Esophagus muscularis mucosa (tissue), 4 donors: Measurements from ENCODE around the gene SLC22A9. TPM values are rescaled to one million over a fixed set of nuclear protein-coding genes. Genes with fewer than 3 reads are reported as not detected.

Source experiments
- DNase-seq: peaks from one replicate; pipeline ENCODE4 v3.0.0-alpha.2; 2017; ENCODE audit errors: extremely low spot score
- H3K27ac ChIP-seq, 4 donors: fragments of 200-600 bp; sonication (generic); replicated peaks in 1 of 4; 1 replicate in 3 of 4; 2 replicates in 1 of 4; pipeline ENCODE4 v1.5.1; 2016 to 2019; ENCODE audit warnings: mild to moderate bottlenecking in 1 of 4
- H3K27me3 ChIP-seq, 4 donors: fragments of 200-600 bp; sonication (generic); one replicate each; pipeline versions ENCODE4 v1.5.1 to v1.6.0; 2016 to 2019
- H3K36me3 ChIP-seq, 4 donors: fragments of 200-600 bp; sonication (generic); one replicate each; pipeline ENCODE4 v1.5.1; 2016 to 2019
- H3K4me1 ChIP-seq, 4 donors: fragments of 200-600 bp; sonication (generic); one replicate each; pipeline ENCODE4 v1.5.1; 2016 to 2019
- H3K4me3 ChIP-seq, 4 donors: fragments of 200-600 bp; sonication (generic); 1 replicate in 2 of 4; 2 replicates in 2 of 4; pipeline ENCODE4 v1.5.1; 2016 to 2019; ENCODE audit warnings: mild to moderate bottlenecking in 4 of 4, moderate library complexity in 1 of 4
- H3K9me3 ChIP-seq, 4 donors: fragments of 200-600 bp; sonication (generic); 1 replicate in 3 of 4; 2 replicates in 1 of 4; pipeline ENCODE4 v1.5.1; 2016 to 2019
- EP300 ChIP-seq: sonication (generic); formaldehyde crosslinking; IDR thresholded peaks from one replicate; pipeline ENCODE4 v1.6.1; 2017; ENCODE audit warnings: antibody characterized with exemption
- POLR2A ChIP-seq: fragments of 450-650 bp; IDR thresholded peaks from one replicate; pipeline ENCODE4 v1.6.1; 2017; ENCODE audit warnings: antibody characterized with exemption, moderate library complexity, mild to moderate bottlenecking, low read depth
- POLR2AphosphoS5 ChIP-seq, 2 donors: sonication (generic); formaldehyde crosslinking; IDR thresholded peaks; one replicate each; pipeline ENCODE4 v1.6.1; 2017; ENCODE audit warnings: antibody characterized with exemption in 2 of 2
- WGBS: methylation state at CpG from one replicate; pipeline ENCODE4 v1.1.5; 2018; 5-methylcytosine and 5-hydroxymethylcytosine counted together
- intact Hi-C: fragments of 100-400 bp; cut with DNase I; formaldehyde crosslinking; loops from one replicate; pipeline ENCODE4 v1.15.1; 2023
- total RNA-seq, 4 donors: library from RNA; depleted of rRNA; stranded (reverse); fragments of >200 nt; gene quantifications; one replicate each; pipeline versions ENCODE4 v1.1.0 to v1.2.1, GENCODE V29; 2016
- TF ChIP-seq, protein P1 (sequence below), 3 experiments: fragments of 200-600 bp in 2 of 3; fragments of 450-650 bp in 1 of 3; sonication (generic) in 2 of 3; IDR thresholded peaks; one replicate each; pipeline ENCODE4 v1.5.1; 2017 to 2019; ENCODE audit warnings: antibody characterized with exemption in 3 of 3, mild to moderate bottlenecking in 2 of 3, moderate library complexity in 1 of 3

The SLC22A9 gene
- total RNA-seq, 4 donors from 2014 or later, result not detected

DNA sequence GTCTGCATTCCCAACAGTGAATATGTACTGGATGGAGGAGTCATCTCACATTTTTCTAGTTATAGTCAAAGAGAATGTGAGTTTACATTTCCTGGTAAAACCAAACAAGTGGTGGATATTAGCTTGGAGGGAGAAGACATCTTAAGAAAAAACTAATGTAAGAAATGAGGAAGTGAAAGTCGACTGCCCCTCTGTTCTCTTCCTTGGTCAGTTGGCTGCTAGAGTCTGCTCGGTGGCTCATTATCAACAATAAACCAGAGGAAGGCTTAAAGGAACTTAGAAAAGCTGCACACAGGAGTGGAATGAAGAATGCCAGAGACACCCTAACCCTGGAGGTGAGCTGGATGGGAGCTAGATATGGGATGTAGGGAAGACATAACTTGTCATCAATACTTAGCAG lies 5.8 kb downstream of the SLC22A9 start:
- H3K4me1 ChIP-seq, result no peaks in the 10 kb centered on the region

DNA sequence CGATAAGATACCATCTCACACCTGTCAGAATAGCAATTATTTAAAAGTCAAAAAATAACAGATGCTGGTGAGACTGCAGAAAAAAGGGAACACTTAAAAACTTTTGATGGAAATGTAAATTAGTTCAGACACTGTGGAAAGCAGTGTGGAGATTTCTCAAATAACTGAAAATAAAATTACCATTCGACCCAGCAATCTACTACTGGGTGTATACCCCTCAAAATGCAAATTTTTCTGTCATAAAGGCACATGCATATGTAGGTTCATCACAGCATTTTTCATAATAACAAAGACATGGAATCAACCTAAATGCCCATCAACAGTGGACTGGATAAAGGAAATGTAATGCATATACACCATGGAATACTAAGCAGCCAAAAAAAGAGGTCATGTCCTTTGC lies 10.5 kb downstream of the SLC22A9 start:
- intact Hi-C loops, result no loop called here
- TF ChIP-seq, protein P1, sequence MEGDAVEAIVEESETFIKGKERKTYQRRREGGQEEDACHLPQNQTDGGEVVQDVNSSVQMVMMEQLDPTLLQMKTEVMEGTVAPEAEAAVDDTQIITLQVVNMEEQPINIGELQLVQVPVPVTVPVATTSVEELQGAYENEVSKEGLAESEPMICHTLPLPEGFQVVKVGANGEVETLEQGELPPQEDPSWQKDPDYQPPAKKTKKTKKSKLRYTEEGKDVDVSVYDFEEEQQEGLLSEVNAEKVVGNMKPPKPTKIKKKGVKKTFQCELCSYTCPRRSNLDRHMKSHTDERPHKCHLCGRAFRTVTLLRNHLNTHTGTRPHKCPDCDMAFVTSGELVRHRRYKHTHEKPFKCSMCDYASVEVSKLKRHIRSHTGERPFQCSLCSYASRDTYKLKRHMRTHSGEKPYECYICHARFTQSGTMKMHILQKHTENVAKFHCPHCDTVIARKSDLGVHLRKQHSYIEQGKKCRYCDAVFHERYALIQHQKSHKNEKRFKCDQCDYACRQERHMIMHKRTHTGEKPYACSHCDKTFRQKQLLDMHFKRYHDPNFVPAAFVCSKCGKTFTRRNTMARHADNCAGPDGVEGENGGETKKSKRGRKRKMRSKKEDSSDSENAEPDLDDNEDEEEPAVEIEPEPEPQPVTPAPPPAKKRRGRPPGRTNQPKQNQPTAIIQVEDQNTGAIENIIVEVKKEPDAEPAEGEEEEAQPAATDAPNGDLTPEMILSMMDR (IDR thresholded peaks at IDR 0.05), result no peak
- no peak for TF ChIP-seq EP300
- TF ChIP-seq POLR2AphosphoS5 (IDR thresholded peaks at IDR 0.05), result no peak
- TF ChIP-seq POLR2A, result no peak
- WGBS, result 45% methylated on average over 2 of the region's 2 CpGs
- DNase-seq, result no peak
- Histone ChIP-seq H3K9me3 (no peaks in the 10 kb centered on the region), H3K27me3 (no peaks in the 10 kb centered on the region), H3K4me3 (no peak overlapping the region), H3K27ac (no peak overlapping the region), H3K4me1 (no peaks in the 10 kb centered on the region), H3K36me3 (no peaks in the 10 kb centered on the region)

More for the DNA sequence above, 5.8 kb downstream of the SLC22A9 start:
- TF ChIP-seq EP300 (no peak), POLR2AphosphoS5 (IDR thresholded peaks at IDR 0.05) (no peak), POLR2A (no peak)
- TF ChIP-seq, protein P1 (IDR thresholded peaks at IDR 0.05), result no peak
- no peaks in the 10 kb centered on the region for H3K27me3 ChIP-seq
- H3K9me3 ChIP-seq, result no peaks in the 10 kb centered on the region
- WGBS, result 49% methylated on average over 2 of the region's 2 CpGs
- no peak for DNase-seq
- no peak overlapping the region for H3K27ac ChIP-seq
- no peaks in the 10 kb centered on the region for H3K36me3 ChIP-seq
- H3K4me3 ChIP-seq, result no peak overlapping the region
- intact Hi-C loops, result no loop called here

DNA sequence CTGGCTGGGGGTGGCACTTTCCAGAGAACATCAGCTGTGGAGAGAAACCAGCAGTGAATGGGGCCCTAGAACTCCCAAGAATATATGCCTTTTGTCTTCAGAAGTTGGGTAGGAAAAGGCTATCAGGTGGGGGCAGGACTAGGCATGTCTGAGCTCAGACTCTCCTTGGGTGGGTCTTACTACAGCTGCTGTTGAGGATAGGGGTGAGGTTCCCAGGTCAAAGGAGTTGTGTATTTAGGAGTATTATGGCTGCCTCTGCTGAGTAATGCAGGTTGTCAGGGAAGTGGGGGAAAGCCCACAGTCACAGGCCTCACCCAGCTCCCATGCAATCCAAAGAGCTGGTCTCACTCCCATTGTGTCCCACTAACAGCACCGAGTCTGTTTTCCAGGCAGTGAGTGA lies 26.1 kb downstream of the SLC22A9 start:
- no peaks in the 10 kb centered on the region for H3K9me3 ChIP-seq
- H3K27me3 ChIP-seq, result no peaks in the 10 kb centered on the region
- no peak for TF ChIP-seq EP300
- TF ChIP-seq, protein P1 (IDR thresholded peaks at IDR 0.05), result no peak
- no peak for TF ChIP-seq POLR2A
- TF ChIP-seq POLR2AphosphoS5 (IDR thresholded peaks at IDR 0.05), result no peak
- no peak overlapping the region for H3K4me3 ChIP-seq
- no peaks in the 10 kb centered on the region for H3K36me3 ChIP-seq
- H3K4me1 ChIP-seq, result no peaks in the 10 kb centered on the region
- no peak for DNase-seq
- intact Hi-C loops, result no loop called here
- WGBS, result 86% methylated on average over 1 of the region's 1 CpG
- H3K27ac ChIP-seq, result no peak overlapping the region

DNA sequence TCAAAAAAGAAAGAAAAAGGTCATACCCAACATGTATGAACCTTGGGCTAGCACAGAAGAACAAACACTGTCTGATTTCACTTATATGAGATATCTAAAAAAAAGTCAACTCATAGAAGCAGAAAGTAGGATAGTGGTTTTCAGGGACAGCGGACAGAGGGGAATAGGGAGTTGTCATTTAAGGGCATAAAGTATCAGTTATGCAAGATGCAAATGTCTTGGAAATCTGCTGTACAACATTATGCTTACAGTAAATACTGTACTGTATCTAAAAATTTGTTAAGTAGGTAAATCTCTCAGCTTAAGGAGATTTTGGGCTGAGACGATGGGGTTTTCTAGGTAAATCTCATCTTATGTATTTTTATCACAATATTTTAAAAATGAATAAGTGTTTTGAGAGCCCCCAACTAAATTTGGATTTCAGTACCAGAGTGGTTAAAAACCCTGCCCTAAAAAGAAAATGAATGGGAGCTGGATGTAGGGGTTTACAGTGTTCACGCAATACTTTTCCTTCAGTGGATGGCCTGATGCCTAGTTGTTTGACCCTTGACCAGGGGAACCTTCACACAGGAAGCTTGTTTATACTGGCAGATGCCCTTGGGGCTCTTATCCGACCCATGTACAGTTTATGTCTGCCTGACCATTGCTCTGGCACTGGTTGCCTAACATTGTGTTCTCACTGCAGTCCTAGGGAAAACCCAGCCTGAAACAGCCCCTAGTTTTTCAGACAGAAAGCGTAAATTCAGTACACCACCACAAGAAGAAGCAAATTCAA lies 34.8 kb downstream of the SLC22A9 start:
- no peak overlapping the region for H3K4me3 ChIP-seq
- H3K27me3 ChIP-seq, result peaks cover 0 to 3% (median 0%) of the 10 kb centered on the region in 4 donors
- no peaks in the 10 kb centered on the region for H3K9me3 ChIP-seq
- no peaks in the 10 kb centered on the region for H3K4me1 ChIP-seq
- TF ChIP-seq EP300, result no peak
- no peak for TF ChIP-seq POLR2A
- no peak for TF ChIP-seq POLR2AphosphoS5 (IDR thresholded peaks at IDR 0.05)
- TF ChIP-seq, protein P1 (IDR thresholded peaks at IDR 0.05), result no peak
- no peaks in the 10 kb centered on the region for H3K36me3 ChIP-seq
- WGBS, result 69% methylated on average over 4 of the region's 5 CpGs
- H3K27ac ChIP-seq, result no peak overlapping the region
- no peak for DNase-seq
- intact Hi-C loops, result no loop called here
